GM18951 (cell line): ENCODE data around the gene IL17B.

ENCODE experiments used
- POLR2A ChIP-seq: IDR thresholded peaks from 4 replicates; pipeline ENCODE4 v1.6.1; 2011; ENCODE audit warnings: mild to moderate bottlenecking; ENCODE audit not compliant: insufficient read length, insufficient read depth; ENCODE audit errors: extremely low read depth
- in situ Hi-C: fragments of 300-500 bp; cut with MboI; formaldehyde crosslinking; loops from one replicate; pipeline ENCODE4 v1.12.0; 2022; ENCODE audit warnings: low sequenced_read_pairs, mixed read lengths, inconsistent platforms; ENCODE audit not compliant: unreplicated experiment

IL17B gene

DNA sequence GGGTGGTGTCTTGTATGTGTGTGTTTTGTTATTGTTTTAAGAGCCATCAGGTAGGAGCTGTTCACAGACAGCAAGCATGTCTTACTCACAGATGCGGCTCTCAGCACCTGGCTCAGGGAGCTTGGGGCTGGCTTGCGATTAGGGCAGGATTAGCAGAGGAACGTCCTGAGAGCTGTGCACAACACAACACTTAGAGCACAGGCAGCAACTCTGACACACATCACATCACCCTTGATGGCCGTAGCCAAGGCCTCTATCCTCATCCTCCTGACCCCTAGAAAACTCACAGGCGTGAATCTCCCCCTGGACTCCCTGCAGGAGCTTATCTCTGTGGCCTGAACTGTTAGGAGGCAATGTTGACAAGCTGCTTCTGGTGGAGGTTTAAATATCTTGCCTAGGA lies 7.1 kb upstream of the IL17B start:
- in situ Hi-C loops: no loop called here
- TF ChIP-seq POLR2A: no peak

DNA sequence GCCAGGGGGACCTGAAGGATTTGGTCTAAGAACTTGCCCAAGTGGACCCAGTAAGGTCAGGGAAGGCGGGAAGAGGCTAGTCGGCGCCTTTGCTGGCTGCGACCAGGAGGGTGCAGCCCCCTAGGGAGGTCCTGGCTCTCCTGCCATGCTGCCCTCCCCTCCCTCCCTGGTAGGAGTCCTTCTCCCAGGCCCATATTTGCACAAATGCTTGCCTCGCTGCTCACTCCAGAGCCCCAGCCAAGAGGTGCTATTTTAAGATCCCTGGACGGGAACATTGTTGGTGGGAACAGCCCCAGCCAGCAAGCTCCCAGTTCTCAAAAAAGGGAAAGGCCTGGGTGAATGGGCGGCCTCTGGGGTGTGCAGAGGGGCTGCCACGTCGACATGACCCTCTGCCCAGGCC lies 4.3 kb upstream of the IL17B start:
- no peak for TF ChIP-seq POLR2A
- in situ Hi-C loops: no loop called here

DNA sequence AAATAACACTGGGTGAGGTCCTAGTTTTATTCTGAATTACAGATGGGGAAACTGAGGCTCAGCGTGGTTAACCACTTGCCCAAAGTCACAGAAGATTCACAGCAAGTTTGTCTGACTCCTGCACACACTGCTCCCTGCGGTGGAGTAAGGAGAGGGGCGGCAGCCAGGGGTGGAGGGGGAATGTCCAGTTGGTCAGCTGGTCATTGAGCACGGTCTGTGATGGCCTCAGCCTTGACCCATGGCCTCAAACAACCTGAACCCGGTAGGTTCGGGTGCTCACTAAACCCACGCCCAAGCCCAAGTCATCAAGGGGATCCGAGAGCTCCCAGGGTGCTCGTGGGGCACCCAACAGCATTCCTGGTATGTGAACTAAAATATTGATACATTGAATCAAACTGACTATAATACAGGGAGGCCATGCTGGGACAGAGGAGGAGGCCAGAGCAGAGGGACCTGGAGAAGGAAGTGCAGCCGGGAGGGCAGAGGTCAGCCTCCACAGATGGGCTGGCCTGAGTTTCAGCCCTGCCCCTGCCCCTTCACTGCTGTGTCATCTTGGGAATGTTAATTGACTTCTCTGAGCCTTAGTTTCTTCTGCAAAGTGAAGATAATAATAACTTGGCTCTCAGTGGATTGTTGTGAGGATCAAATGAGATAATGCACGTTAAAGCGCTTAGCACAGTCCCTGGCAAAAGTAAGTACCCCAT lies 3.6 kb upstream of the IL17B start:
- no peak for TF ChIP-seq POLR2A
- in situ Hi-C loops: no loop called here

DNA sequence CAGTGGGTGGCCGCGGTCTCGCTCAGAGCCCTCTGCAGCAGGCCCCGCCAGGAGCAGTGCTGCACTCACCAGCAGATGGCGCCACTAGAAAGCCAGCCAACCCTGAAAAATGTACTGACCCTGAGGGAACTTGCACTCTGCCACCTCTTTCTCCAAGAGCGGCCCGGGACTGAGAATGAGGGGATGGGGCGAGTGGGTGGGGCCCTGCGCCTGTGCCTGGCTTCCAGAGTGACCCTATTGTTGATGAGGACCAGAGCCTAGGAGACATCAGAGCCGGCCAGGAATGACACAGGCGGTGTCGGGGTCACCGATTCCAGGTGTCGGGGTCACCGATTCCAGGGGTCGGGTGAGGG lies 2.9 kb upstream of the IL17B start:
- in situ Hi-C loops: no loop called here
- no peak for TF ChIP-seq POLR2A

DNA sequence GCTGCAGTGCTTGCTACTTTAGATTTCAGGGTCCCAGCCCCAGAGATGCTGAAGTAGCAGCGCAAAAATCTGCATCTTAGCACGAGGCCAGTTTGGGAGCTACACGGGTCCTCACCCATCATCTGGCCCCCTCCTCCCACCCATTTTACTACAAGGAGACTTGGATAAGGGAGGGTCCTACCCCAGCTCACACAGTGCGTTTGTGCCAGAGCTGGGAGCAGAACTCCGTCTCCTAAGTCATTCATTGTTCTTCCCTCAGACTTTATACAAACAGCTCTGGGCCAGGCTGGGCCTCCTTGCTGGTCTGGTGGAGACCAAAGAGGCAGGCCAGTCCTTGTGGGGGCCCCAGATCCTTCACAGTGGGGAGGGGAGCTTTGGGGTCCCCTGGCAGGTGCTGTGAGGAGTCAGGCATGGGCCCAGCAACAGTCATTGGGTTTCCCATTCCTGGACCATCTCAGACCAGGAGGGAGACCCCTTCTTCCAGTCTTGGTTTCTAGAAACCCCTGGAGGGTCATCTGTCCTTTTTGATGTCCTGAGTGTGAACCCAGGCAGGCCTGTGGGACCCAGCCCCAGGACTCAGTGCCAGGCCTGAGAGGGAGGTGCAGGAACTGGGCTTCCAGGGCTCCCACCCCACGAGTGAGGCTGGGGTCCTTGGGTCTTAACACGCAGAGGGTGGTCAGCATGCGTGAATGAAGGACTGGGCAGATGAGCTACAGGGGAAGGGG lies 2.3 kb upstream of the IL17B start:
- in situ Hi-C loops: no loop called here
- TF ChIP-seq POLR2A: no peak

DNA sequence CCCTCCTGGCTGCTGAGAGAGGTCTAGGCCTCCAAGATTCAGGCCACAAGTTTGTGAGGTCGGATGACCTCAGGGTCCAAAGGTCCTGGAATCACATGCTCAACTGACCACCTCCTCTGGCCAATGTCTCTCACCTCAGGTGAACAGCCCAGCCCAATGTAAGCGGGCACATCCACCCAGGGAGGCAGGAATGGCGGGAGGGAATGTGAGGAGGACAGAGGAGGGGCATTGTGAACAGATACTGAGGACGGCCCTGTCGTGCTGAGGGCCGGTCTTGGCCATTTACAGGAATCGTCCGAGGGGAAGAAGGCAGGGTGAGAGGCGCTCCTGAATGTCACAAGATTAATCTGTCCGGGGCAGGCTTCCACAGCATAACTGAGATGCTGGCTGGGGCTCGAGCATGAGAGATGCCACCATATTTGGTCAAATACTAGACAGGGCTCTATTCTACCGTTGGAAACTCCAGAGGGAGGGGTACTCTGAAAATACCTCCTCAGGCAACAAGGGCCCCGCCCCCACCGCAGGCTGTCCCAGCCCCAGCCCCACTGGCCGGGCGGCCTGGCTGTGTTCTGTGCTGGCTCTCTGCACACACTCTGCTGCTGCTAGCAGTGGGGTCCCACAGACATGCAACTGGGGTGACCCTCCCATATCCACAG lies 1.5 kb upstream of the IL17B start:
- in situ Hi-C loops: no loop called here
- TF ChIP-seq POLR2A: no peak

DNA sequence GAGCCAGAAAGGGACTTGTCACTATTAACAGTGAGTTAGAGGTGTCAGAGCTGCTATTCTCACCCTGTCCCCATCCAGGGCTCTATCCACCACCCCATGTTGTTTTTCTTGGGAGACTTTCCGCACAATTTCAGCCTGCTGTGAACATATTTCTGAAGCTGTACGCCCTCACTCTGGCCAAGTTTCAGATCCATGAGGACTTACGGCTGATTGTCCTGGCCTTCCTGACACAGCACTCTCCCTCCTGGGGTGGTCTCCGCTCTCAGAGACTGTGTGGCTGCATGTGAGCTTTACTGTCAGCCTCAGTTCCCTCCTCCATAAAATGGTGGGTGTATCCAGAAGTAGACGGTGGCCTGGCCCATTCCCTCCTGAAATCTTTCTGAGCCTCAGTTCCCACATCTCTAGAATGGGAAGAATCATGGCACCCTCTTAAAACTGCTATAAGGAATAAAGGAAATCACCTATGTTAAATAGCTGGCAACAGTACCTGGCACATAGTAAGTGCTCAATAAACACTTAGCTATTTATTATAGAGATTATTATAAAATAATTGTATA lies 804 bp upstream of the IL17B start:
- TF ChIP-seq POLR2A: no peak
- in situ Hi-C loops: no loop called here

DNA sequence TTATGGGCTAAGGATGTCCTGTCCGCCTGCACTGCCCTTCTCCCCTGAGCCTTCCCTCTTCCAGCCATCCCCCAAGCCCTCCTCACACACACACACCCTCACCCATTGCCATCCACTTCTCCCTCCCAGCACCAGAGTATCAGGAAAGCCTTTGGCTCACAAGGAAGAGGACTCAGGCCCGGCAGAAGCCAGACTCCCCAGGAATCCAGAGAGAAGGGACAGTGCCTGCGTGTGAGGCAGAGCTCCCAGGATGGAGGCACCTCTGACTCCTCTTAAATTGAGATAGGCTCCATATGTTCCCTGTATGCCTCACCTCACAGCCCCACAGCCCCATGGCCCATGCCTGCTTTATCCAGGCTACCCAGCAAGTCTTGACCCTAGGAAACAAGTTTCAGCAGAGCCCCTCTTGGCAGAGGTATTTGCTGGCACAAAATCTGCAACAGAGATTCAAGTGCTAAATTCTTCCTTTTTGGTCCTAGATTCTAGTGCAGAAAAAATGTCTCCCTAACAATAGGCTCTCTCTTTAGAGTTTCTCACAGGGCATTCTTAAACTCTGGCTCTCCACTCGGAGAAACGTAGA lies 761 bp downstream of the IL17B start:
- no peak for TF ChIP-seq POLR2A
- in situ Hi-C loops: no loop called here

DNA sequence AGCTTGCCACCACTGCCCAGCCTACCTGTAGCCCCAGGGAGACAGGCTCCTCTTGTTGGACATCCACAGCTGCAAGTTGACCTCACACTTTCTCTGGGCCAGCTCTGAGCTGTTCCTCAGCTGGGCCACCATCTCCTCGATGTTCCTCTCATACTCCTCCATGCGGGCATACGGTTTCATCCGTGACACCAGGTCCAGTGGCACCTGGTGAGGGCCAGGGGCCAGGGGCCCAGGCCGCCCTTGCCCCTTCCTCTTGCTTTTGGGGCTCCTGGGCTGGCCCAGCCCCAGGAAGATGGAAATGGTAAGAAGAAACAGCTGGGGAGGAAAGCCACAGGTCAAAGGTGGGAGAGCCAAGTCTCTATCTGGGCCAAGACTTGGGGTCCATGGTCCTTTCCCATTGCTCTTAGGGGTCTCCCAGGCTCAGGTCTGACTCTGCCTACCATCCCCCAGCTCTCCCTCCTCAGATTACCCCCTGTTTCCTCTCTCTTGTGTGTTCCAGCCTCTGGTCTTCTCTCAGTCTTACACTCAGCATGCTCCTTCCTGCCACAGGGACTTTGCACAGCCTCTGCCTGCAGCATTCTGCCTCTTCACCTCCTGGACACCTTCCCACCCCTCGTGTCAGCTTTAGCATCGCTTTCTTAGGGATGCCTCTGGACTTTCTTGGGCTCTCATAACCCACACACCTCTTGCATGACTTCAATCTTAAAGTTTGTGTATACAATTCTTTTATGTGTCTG lies 2.2 kb downstream of the IL17B start:
- in situ Hi-C loops: no loop called here
- TF ChIP-seq POLR2A: no peak

DNA sequence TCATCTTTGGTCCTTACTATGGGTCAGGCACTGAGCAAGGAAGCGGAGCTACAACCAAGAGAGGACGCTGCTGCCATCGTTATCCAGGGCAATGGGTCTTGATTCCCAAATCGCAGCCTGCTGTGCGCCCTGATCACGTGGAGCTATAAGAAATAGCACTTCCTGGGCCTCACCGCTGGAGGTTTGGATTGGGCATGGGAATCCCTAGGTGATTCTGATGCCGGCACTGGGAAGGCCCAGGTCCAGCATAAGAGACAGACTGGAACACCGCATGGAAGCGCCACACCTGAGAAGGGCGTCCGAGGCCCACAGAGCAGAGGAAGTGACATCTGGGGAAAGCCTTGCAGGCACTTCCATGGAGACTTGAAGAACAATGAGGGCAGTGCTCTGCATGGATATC lies 3.0 kb downstream of the IL17B start:
- TF ChIP-seq POLR2A: no peak
- in situ Hi-C loops: no loop called here

DNA sequence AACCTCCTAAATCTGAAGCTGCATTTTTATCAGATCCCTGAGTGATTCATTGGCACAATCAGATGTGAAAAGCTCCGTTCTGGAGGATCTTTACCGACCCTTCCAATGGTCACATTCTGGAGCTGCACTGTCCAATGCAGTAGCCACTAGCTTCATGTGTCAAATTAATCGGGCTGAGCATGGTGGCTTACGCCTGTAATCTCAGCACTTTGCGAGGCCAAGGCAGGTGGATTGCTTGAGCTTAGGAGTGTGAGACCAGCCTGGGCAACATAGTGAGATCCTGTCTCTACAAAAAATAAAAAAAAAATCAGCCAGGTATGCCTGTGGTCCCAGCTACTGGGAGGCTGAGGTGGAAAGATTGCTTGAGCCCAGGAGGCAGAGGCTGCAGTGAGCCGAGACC lies 3.7 kb downstream of the IL17B start:
- TF ChIP-seq POLR2A: no peak
- in situ Hi-C loops: no loop called here

DNA sequence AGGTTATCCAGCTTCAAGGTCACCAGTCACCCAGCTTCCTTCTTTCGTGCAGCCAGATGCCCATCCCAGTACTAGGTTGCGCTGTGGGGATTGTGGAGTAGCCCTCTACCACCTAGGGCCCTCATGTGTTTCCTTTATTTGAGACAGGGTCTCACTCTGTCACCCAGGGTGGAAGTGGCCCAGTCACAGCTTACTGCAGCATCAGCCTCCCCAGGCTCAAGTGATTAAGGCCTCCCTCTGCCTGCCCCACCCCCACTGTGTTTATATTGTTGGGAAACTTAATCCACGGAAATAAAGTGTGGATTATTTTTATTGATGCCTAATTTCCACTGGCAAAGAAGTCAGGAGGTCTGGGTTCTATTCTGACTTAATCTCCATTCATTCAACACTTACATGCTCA lies 4.3 kb downstream of the IL17B start:
- TF ChIP-seq POLR2A: no peak
- in situ Hi-C loops: loop anchor here (25.0 kb wide), 1 partner anchor 188 kb away; the partner anchor contains the start of gene CSNK1A1

DNA sequence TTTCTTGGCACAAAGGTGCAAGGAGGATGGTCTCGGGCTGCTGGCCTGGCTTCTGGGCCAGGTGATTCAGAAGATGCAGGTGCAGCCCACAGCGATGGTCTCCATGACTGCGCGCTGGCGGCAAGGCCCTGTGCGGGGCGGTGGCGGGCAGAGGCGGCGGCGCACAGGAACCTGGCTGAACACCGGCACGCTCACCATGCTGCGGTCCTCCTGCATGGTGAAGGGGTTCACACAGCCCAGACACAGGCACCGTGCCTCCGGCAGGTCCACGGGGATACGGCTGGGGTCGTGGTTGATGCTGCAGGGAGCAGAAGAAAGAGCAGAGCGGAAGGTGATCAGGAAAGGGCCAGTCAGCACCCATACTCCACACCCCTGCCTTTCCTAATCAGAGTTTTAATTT lies 4.8 kb downstream of the IL17B start:
- in situ Hi-C loops: loop anchor here (25.0 kb wide), 1 partner anchor 188 kb away; the partner anchor contains the start of gene CSNK1A1
- no peak for TF ChIP-seq POLR2A
